CD14-positive monocyte (primary cell): Measurements from ENCODE around the gene PNN. TPM values are rescaled to one million over a fixed set of nuclear protein-coding genes. Genes with fewer than 3 reads are reported as not detected.

ENCODE experiments used
- DNase-seq, 3 donors: peaks; one replicate each; pipeline ENCODE4 v3.0.0-alpha.2; 2011 to 2022
- H2AFZ ChIP-seq: 2 replicates; pipeline ENCODE4 v1.6.0; 2012; ENCODE audit warnings: mild to moderate bottlenecking, low read depth, low read length, inconsistent platforms; ENCODE audit not compliant: insufficient read depth, poor library complexity, severe bottlenecking
- H3K27ac ChIP-seq, 2 donors: 1 replicate in 1 of 2; 2 replicates in 1 of 2; pipeline ENCODE4 v1.5.1; 2012 to 2013; ENCODE audit warnings: low read length in 2 of 2, control low read depth in 1 of 2, inconsistent platforms in 1 of 2, low read depth in 1 of 2, mild to moderate bottlenecking in 1 of 2
- H3K27me3 ChIP-seq, 2 donors: one replicate each; pipeline versions ENCODE4 v1.6.0 to v1.6.1; 2011 to 2013; ENCODE audit warnings: low read length in 2 of 2; ENCODE audit not compliant: control insufficient read depth in 2 of 2, insufficient read depth in 2 of 2
- H3K36me3 ChIP-seq, 2 donors: replicated peaks in 1 of 2; 1 replicate in 1 of 2; 2 replicates in 1 of 2; pipeline versions ENCODE4 v1.5.1 to v1.6.1; 2012 to 2013; ENCODE audit warnings: low read length in 2 of 2, control low read depth in 1 of 2, inconsistent platforms in 1 of 2, mild to moderate bottlenecking in 1 of 2; ENCODE audit not compliant: insufficient read depth in 2 of 2, control insufficient read depth in 1 of 2
- H3K4me1 ChIP-seq, 2 donors: 1 replicate in 1 of 2; 2 replicates in 1 of 2; pipeline versions ENCODE4 v1.5.1 to v1.6.1; 2012 to 2013; ENCODE audit warnings: low read length in 2 of 2, control low read depth in 1 of 2, inconsistent platforms in 1 of 2, mild to moderate bottlenecking in 1 of 2, moderate library complexity in 1 of 2; ENCODE audit not compliant: insufficient read depth in 2 of 2, control insufficient read depth in 1 of 2
- H3K4me2 ChIP-seq: replicated peaks from 2 replicates; pipeline ENCODE3; 2012; ENCODE audit warnings: low read length, moderate library complexity, mild to moderate bottlenecking; ENCODE audit not compliant: poor library complexity, severe bottlenecking; ENCODE audit errors: extremely low read depth
- H3K4me3 ChIP-seq, 3 experiments: fragments of 200-600 bp in 1 of 3; sonication (generic) in 1 of 3; replicated peaks in 1 of 3; 1 replicate in 2 of 3; 2 replicates in 1 of 3; pipeline ENCODE4 v1.5.1; 2011 to 2013; ENCODE audit warnings: low read length in 3 of 3, mild to moderate bottlenecking in 3 of 3, control low read depth in 2 of 3, low read depth in 2 of 3, inconsistent platforms in 1 of 3, moderate library complexity in 1 of 3
- H3K79me2 ChIP-seq: 2 replicates; pipeline ENCODE4 v1.6.0; 2012; ENCODE audit warnings: mild to moderate bottlenecking, control low read depth, inconsistent platforms, low read length, moderate library complexity; ENCODE audit not compliant: insufficient read depth
- H3K9ac ChIP-seq: 2 replicates; pipeline ENCODE4 v1.6.0; 2017; ENCODE audit warnings: low read length, mild to moderate bottlenecking; ENCODE audit not compliant: insufficient read depth, poor library complexity, severe bottlenecking
- H3K9me3 ChIP-seq, 2 donors: replicated peaks in 1 of 2; 1 replicate in 1 of 2; 2 replicates in 1 of 2; pipeline versions ENCODE4 v1.5.1 to v1.6.1; 2012 to 2013; ENCODE audit warnings: low read length in 2 of 2, control low read depth in 1 of 2; ENCODE audit not compliant: control insufficient read depth in 1 of 2, insufficient read depth in 1 of 2
- H4K20me1 ChIP-seq: 2 replicates; pipeline ENCODE4 v1.6.0; 2012; ENCODE audit warnings: mild to moderate bottlenecking, low read length, control low read depth, moderate library complexity; ENCODE audit not compliant: insufficient read depth
- H3K27ac Mint-ChIP-seq, 7 donors: one replicate each; pipeline ENCODE4 v1.8.0; 2020; ENCODE audit warnings: mild to moderate bottlenecking in 7 of 7, mixed read lengths in 7 of 7, moderate library complexity in 6 of 7, inconsistent platforms in 2 of 7
- H3K27me3 Mint-ChIP-seq, 3 donors: one replicate each; pipeline ENCODE4 v1.8.0; 2021 to 2022; ENCODE audit warnings: low read depth in 3 of 3, mild to moderate bottlenecking in 3 of 3, mixed read lengths in 3 of 3, moderate library complexity in 3 of 3, inconsistent platforms in 1 of 3
- H3K36me3 Mint-ChIP-seq, 2 donors: one replicate each; pipeline ENCODE4 v1.8.0; 2020; ENCODE audit warnings: mixed read lengths in 2 of 2, inconsistent platforms in 1 of 2, mild to moderate bottlenecking in 1 of 2
- H3K4me1 Mint-ChIP-seq: one replicate; pipeline ENCODE4 v1.8.0; 2020; ENCODE audit warnings: mild to moderate bottlenecking, mixed read lengths
- H3K4me3 Mint-ChIP-seq, 2 donors: one replicate each; pipeline ENCODE4 v1.8.0; 2020; ENCODE audit warnings: mild to moderate bottlenecking in 2 of 2, mixed read lengths in 2 of 2, moderate library complexity in 1 of 2
- H3K9me3 Mint-ChIP-seq, 7 donors: one replicate each; pipeline ENCODE4 v1.8.0; 2020 to 2022; ENCODE audit warnings: mixed read lengths in 7 of 7, mild to moderate bottlenecking in 6 of 7, moderate library complexity in 6 of 7, inconsistent platforms in 2 of 7
- CTCF ChIP-seq: fragments of 200-600 bp; IDR thresholded peaks from one replicate; pipeline ENCODE4 v1.8.0; 2022; ENCODE audit warnings: antibody characterized with exemption, mild to moderate bottlenecking
- WGBS: methylation state at CpG from one replicate; pipeline ENCODE4 v1.1.5; 2013; ENCODE audit warnings: missing lambda C conversion rate; ENCODE audit not compliant: insufficient coverage; 5-methylcytosine and 5-hydroxymethylcytosine counted together
- intact Hi-C, 2 donors: fragments of 100-400 bp; cut with micrococcal nuclease; formaldehyde crosslinking; loops; one replicate each; pipeline versions ENCODE4 v1.15.0 to v1.15.1; 2023
- polyA plus RNA-seq, 3 donors: library from polyadenylated mRNA; depleted of rRNA in 1 of 3; unstranded in 2 of 3; stranded (reverse) in 1 of 3; fragments of 300-500 nt in 2 of 3; fragments of >200 nt in 1 of 3; fragmentation: Illumina TruSeq in 2 of 3; gene quantifications; 1 replicate in 2 of 3; 2 replicates in 1 of 3; pipeline ENCODE4 v1.2.3, GENCODE V29; 2012 to 2021

The PNN gene
- polyA plus RNA-seq, 3 donors = 4.7 to 34.9 (median 9.0) TPM

GRCh38 chr14:39179042-39179441 lies 4.0 kb downstream of the PNN start:
- no peak overlapping the region for H3K4me3 ChIP-seq
- no peak overlapping the region for H3K4me2 ChIP-seq
- peaks cover 49% of the 10 kb centered on the region for H4K20me1 ChIP-seq
- H3K79me2 ChIP-seq = peaks cover 48% of the 10 kb centered on the region
- H3K36me3 ChIP-seq = peaks cover 74 to 79% of the 10 kb centered on the region in 2 donors
- no peak for DNase-seq
- intact Hi-C loops = loop anchor here (5.0 kb wide), 3 partner anchors 77 to 253 kb away; partner anchors contain the start of genes FBXO33 (in 1 of the 2) and SEC23A (in 1 of the 2)
- H3K36me3 Mint-ChIP-seq = peaks cover 12 to 38% of the 10 kb centered on the region in 2 donors
- H3K9ac ChIP-seq = no peak overlapping the region
- H3K27me3 Mint-ChIP-seq = no peaks in the 10 kb centered on the region
- 100% methylated on average over 2 of the region's 6 CpGs for WGBS
- H3K27me3 ChIP-seq = no peaks in the 10 kb centered on the region
- H3K4me3 Mint-ChIP-seq = no peak overlapping the region
- H2AFZ ChIP-seq = no peak overlapping the region
- H3K4me1 ChIP-seq = peaks cover 13 to 18% of the 10 kb centered on the region in 2 donors
- H3K9me3 Mint-ChIP-seq = no peaks in the 10 kb centered on the region
- no peak overlapping the region for H3K27ac Mint-ChIP-seq
- H3K27ac ChIP-seq = no peak overlapping the region
- peaks cover 13% of the 10 kb centered on the region for H3K4me1 Mint-ChIP-seq
- H3K9me3 ChIP-seq = no peaks in the 10 kb centered on the region
- no peak for TF ChIP-seq CTCF

- peak overlapping the region in 1 of 2 donors; percentile 3 for H3K27ac ChIP-seq
- H3K36me3 ChIP-seq = peaks cover 86 to 93% of the 10 kb centered on the region in 2 donors
- H3K27me3 ChIP-seq = no peaks in the 10 kb centered on the region
- 87% methylated on average over 4 of the region's 5 CpGs for WGBS
- H3K4me1 ChIP-seq = peaks cover 8 to 12% of the 10 kb centered on the region in 2 donors
- Mint-ChIP-seq H3K36me3 (peaks cover 25 to 48% of the 10 kb centered on the region in 2 donors), H3K4me1 (peaks cover 8% of the 10 kb centered on the region), H3K27ac (no peak overlapping the region), H3K9me3 (no peaks in the 10 kb centered on the region), H3K4me3 (no peak overlapping the region), H3K27me3 (no peaks in the 10 kb centered on the region)
- H4K20me1 ChIP-seq = peaks cover 52% of the 10 kb centered on the region
- peaks cover 43% of the 10 kb centered on the region for H3K79me2 ChIP-seq
- H3K9ac ChIP-seq = no peak overlapping the region
- intact Hi-C loops = no loop called here
- DNase-seq = no peak
- no peak overlapping the region for H3K4me3 ChIP-seq
- TF ChIP-seq CTCF = no peak
- no peak overlapping the region for H3K4me2 ChIP-seq
- H3K9me3 ChIP-seq = no peaks in the 10 kb centered on the region
- H2AFZ ChIP-seq = no peak overlapping the region
Observed at GRCh38 chr14:39180553-39180952, 5.5 kb downstream of the PNN start.
